ENCODE results near the gene DTNB. TPM values are rescaled to one million over a fixed set of nuclear protein-coding genes. Genes with fewer than 3 reads are reported as not detected.

The DTNB gene
- total and polyA plus RNA-seq, 12 donors: 4.7 to 27.5 (median 9.4) TPM

DNA sequence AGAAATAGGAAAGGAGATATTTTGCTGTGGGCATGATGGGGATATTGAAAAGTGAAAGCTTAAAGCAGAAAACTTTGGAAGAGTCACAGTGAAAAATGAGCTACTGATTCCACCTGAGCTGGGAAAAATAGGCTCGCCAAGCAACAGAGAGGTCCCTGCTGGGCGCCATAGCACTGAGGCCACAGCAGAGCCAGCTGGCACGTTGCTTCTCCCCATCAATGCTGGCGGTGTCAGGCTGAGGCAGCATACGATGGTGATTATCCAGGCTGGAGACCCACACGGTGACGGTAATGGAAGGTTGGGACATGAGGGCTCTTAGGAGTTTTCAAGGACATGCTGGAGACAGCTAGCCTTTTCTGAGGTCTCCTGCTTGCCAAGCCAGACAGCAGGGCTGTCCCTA, 25.8 kb upstream of the DTNB start:
- Histone ChIP-seq H3K4me1 (replicated peaks in 1 of 2) (no peaks in the 10 kb centered on the region), H3K9me3 (replicated peaks in 1 of 3) (no peaks in the 10 kb centered on the region), H3K27me3 (no peaks in the 10 kb centered on the region), H3K4me3 (no peak overlapping the region), H3K36me3 (replicated peaks in 1 of 2) (no peaks in the 10 kb centered on the region), H3K27ac (no peak overlapping the region)
- TF ChIP-seq, protein P1, sequence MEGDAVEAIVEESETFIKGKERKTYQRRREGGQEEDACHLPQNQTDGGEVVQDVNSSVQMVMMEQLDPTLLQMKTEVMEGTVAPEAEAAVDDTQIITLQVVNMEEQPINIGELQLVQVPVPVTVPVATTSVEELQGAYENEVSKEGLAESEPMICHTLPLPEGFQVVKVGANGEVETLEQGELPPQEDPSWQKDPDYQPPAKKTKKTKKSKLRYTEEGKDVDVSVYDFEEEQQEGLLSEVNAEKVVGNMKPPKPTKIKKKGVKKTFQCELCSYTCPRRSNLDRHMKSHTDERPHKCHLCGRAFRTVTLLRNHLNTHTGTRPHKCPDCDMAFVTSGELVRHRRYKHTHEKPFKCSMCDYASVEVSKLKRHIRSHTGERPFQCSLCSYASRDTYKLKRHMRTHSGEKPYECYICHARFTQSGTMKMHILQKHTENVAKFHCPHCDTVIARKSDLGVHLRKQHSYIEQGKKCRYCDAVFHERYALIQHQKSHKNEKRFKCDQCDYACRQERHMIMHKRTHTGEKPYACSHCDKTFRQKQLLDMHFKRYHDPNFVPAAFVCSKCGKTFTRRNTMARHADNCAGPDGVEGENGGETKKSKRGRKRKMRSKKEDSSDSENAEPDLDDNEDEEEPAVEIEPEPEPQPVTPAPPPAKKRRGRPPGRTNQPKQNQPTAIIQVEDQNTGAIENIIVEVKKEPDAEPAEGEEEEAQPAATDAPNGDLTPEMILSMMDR (IDR thresholded peaks at IDR 0.05): no peak
- TF ChIP-seq POLR2A (IDR thresholded peaks at IDR 0.05): no peak
- 77 to 83% (median 82%) methylated on average over 5 to 7 of the region's 7 CpGs for WGBS, 4 donors
- intact Hi-C loops (cut with DNase I): no loop called here
- no peak for DNase-seq

DNA sequence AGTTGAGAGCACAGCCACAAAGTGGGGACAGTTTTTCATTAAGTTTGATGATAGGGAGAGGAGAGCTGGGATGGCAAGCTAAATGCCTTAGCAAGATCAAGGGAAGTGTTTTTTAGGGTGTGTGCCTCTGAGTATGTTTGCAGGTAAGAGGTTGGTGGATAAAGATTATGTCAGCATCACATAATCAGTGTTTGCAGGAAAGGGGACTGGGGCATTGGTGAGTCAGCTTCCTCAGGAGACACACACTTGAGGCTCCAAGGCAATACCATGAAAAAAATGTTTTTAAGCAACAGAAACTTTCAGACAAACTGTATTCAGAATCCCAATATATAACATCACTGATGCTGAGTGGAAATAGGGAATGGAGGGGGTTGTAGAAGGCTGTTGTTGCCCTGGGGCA, 25.4 kb upstream of the DTNB start:
- Histone ChIP-seq H3K27ac (no peak overlapping the region), H3K9me3 (replicated peaks in 1 of 3) (no peaks in the 10 kb centered on the region), H3K27me3 (no peaks in the 10 kb centered on the region), H3K36me3 (replicated peaks in 1 of 2) (no peaks in the 10 kb centered on the region), H3K4me3 (no peak overlapping the region), H3K4me1 (replicated peaks in 1 of 2) (no peaks in the 10 kb centered on the region)
- intact Hi-C loops (cut with DNase I): no loop called here
- no peak for DNase-seq
- TF ChIP-seq, protein P1 (IDR thresholded peaks at IDR 0.05): no peak
- TF ChIP-seq POLR2A (IDR thresholded peaks at IDR 0.05): no peak

DNA sequence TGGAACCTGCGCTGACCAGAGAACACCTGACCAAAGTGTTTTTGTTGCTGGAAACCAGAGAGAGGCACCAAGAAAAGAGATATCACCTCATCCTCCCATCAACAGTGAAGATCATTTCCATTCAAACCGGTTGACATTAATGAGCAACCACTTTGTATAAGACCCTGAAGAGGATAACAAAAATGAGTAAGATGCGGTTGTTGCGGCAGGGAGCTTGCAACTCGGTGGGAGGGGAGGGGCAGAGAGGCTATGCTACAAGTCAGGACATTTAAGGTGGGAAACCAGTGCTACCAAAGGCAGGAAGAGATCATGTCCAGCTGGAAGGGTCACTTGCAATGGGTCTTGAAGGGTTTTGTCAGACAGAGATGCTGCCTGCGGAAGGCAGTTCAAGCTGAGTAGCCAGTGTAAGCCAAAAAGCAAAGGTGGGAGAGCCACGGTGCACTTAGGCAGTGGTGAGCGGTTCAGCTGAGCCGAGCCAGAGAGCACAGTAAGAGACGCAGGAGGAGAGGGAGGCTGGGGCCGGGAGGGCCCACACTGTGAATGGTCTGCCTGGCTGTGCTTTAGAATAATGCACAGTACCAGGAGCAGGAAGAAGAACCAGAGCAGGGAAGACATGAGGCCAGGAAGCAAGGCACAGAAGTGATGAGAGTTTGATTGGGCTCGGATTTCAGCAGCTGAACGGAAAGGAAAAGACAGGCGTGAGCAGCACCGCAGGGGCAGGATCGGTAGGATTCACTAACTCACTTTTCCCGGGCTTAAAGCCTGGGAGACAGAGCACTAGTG, 24.4 kb upstream of the DTNB start:
- no peaks in the 10 kb centered on the region for H3K36me3 ChIP-seq (replicated peaks in 1 of 2)
- TF ChIP-seq, protein P1 (IDR thresholded peaks at IDR 0.05): no peak
- TF ChIP-seq POLR2A (IDR thresholded peaks at IDR 0.05): no peak
- intact Hi-C loops (cut with DNase I): no loop called here
- H3K9me3 ChIP-seq (replicated peaks in 1 of 3): no peaks in the 10 kb centered on the region
- DNase-seq: no peak
- H3K4me1 ChIP-seq (replicated peaks in 1 of 2): no peaks in the 10 kb centered on the region
- no peak overlapping the region for H3K27ac ChIP-seq
- no peak overlapping the region for H3K4me3 ChIP-seq
- no peaks in the 10 kb centered on the region for H3K27me3 ChIP-seq
- WGBS, 4 donors: 68 to 71% (median 69%) methylated on average over 17 of the region's 17 CpGs

DNA sequence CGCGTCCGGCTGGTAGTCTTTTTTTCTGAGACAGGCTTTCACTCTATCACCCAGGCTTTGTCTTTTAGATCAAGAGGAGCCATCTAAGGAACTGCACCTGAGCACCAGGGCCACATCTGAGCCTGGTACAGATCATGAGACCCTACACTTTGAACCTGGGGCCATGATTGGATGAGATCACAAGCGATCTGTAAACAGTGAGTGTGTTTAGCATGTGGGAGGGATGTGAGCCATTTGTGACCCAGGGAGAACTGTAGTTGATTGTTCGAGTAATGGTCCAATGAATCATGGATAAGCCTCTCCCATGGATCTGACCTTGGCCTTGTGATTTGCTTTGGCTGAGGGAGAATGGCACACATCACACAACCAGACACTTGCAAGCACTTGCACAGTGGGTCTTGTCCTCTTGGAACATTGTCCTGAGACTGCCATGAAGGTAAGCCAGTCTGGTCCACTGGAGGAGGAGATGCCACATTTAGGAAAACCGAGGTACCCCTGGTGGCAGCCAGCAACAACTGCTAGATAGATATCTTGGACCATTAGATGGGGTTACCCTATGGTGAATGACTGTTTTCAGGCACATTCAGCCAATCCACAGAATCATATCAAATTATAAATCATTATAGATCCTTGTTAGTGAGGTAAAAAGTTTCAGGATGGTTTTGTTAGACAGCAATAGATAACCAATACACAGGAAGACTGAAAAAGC, 19.5 kb upstream of the DTNB start:
- intact Hi-C loops (cut with DNase I): no loop called here
- 80 to 87% (median 82%) methylated on average over 6 of the region's 6 CpGs for WGBS, 4 donors
- Histone ChIP-seq H3K27me3 (no peaks in the 10 kb centered on the region), H3K4me3 (no peak overlapping the region), H3K36me3 (replicated peaks in 1 of 2) (no peaks in the 10 kb centered on the region), H3K27ac (no peak overlapping the region), H3K9me3 (replicated peaks in 1 of 3) (no peaks in the 10 kb centered on the region), H3K4me1 (replicated peaks in 1 of 2) (no peaks in the 10 kb centered on the region)
- no peak for DNase-seq
- TF ChIP-seq POLR2A (IDR thresholded peaks at IDR 0.05): no peak
- TF ChIP-seq, protein P1 (IDR thresholded peaks at IDR 0.05): no peak
